ENCODE measurements around the gene SIPA1L3. TPM values are rescaled to one million over a fixed set of nuclear protein-coding genes. Genes with fewer than 3 reads are reported as not detected.
"Not testable (repeated sequence)": the region's sequence is repeated elsewhere in the genome, so short reads cannot be mapped to it uniquely, and the experiment has no call there.

The SIPA1L3 gene
- total and polyA plus RNA-seq, 4 donors, result 9.6 to 50.5 (median 27.6) TPM

GRCh38 chr19:38070573-38070972 lies 163.6 kb downstream of the SIPA1L3 start:
- WGBS, 2 donors, result 47 to 64% methylated on average over 3 of the region's 3 CpGs
- Histone ChIP-seq H3K4me1 (ENCODE audit: control insufficient read depth in 5 of 5, insufficient read depth in 5 of 5, low read length in 5 of 5) (peaks cover 0 to 13% (median 0%) of the 10 kb centered on the region in 5 donors), H3K36me3 (ENCODE audit: control insufficient read depth in 4 of 4, insufficient read depth in 4 of 4, low read length in 4 of 4) (no peaks in the 10 kb centered on the region), H3K27ac (ENCODE audit: low read depth in 1 of 2, low read length in 1 of 2) (no peak overlapping the region), H3K27me3 (ENCODE audit: control insufficient read depth in 3 of 3, insufficient read depth in 3 of 3, low read length in 2 of 3) (no peaks in the 10 kb centered on the region), H3K9ac (ENCODE audit: insufficient read depth in 1 of 2, low read length in 2 of 2) (no peak overlapping the region), H3K4me3 (no peak overlapping the region), H3K9me3 (ENCODE audit: control insufficient read depth in 4 of 4, insufficient read depth in 3 of 4, low read length in 3 of 4) (peaks cover 0 to 2% (median 0%) of the 10 kb centered on the region in 4 donors)
- TF ChIP-seq CTCF (IDR thresholded peaks at IDR 0.05; ENCODE audit: control extremely low read depth, extremely low read depth), result no peak
- no peak for DNase-seq
- ATAC-seq (ENCODE audit: insufficient read depth, low FRiP score), result no peak

GRCh38 chr19:38071054-38071453 lies 164.0 kb downstream of the SIPA1L3 start:
- not testable (repeated sequence) for DNase-seq; H3K9me3 ChIP-seq (ENCODE audit: control insufficient read depth in 4 of 4, insufficient read depth in 3 of 4, low read length in 3 of 4); H3K27me3 ChIP-seq (ENCODE audit: control insufficient read depth in 3 of 3, insufficient read depth in 3 of 3, low read length in 2 of 3); H3K36me3 ChIP-seq (ENCODE audit: control insufficient read depth in 4 of 4, insufficient read depth in 4 of 4, low read length in 4 of 4); H3K9ac ChIP-seq (ENCODE audit: insufficient read depth in 1 of 2, low read length in 2 of 2); H3K4me3 ChIP-seq; H3K27ac ChIP-seq (ENCODE audit: low read depth in 1 of 2, low read length in 1 of 2); ATAC-seq (ENCODE audit: insufficient read depth, low FRiP score)
- WGBS, 2 donors, result 96 to 98% methylated on average over 6 of the region's 6 CpGs
- peaks cover 0 to 13% (median 0%) of the 10 kb centered on the region in 5 donors for H3K4me1 ChIP-seq (ENCODE audit: control insufficient read depth in 5 of 5, insufficient read depth in 5 of 5, low read length in 5 of 5)

DNA sequence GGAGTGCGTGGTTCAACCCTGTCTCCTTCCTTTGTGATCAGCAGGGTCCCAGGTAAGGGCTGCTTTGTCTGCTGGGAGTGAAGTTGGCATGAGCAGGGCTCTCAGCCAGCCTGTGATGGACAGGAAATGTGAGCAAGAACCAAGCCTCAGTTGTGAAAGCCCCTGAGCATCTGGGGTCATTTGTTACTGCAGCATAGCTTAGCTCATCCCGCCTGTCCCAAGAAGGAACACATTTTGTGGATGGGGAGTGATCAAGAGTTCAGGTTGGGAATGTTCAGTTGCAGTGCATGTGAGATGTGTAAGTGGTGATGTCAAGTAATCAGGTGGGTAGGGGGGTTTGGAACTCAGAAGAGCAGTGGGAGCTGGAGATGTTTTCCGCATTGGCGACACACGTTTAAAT lies 164.6 kb downstream of the SIPA1L3 start:
- Histone ChIP-seq H3K4me3 (no peak overlapping the region), H3K27ac (ENCODE audit: low read depth in 1 of 2, low read length in 1 of 2) (no peak overlapping the region), H3K9ac (ENCODE audit: insufficient read depth in 1 of 2, low read length in 2 of 2) (no peak overlapping the region), H3K4me1 (ENCODE audit: control insufficient read depth in 5 of 5, insufficient read depth in 5 of 5, low read length in 5 of 5) (peaks cover 0 to 13% (median 0%) of the 10 kb centered on the region in 5 donors), H3K27me3 (ENCODE audit: control insufficient read depth in 3 of 3, insufficient read depth in 3 of 3, low read length in 2 of 3) (no peaks in the 10 kb centered on the region), H3K9me3 (ENCODE audit: control insufficient read depth in 4 of 4, insufficient read depth in 3 of 4, low read length in 3 of 4) (peaks cover 0 to 2% (median 0%) of the 10 kb centered on the region in 4 donors), H3K36me3 (ENCODE audit: control insufficient read depth in 4 of 4, insufficient read depth in 4 of 4, low read length in 4 of 4) (no peaks in the 10 kb centered on the region)
- DNase-seq (no peak), ATAC-seq (ENCODE audit: insufficient read depth, low FRiP score) (no peak)
- WGBS, 2 donors, result 99% methylated on average over 5 of the region's 5 CpGs
- TF ChIP-seq CTCF (IDR thresholded peaks at IDR 0.05; ENCODE audit: control extremely low read depth, extremely low read depth), result no peak

- peak; percentile 62 to 76 (median 69) for DNase-seq
- Histone ChIP-seq H3K4me1 (ENCODE audit: control insufficient read depth in 5 of 5, insufficient read depth in 5 of 5, low read length in 5 of 5) (peaks cover 0 to 13% (median 0%) of the 10 kb centered on the region in 5 donors), H3K4me3 (no peak overlapping the region), H3K9me3 (ENCODE audit: control insufficient read depth in 4 of 4, insufficient read depth in 3 of 4, low read length in 3 of 4) (peaks cover 0 to 2% (median 0%) of the 10 kb centered on the region in 4 donors), H3K36me3 (ENCODE audit: control insufficient read depth in 4 of 4, insufficient read depth in 4 of 4, low read length in 4 of 4) (no peaks in the 10 kb centered on the region), H3K27me3 (ENCODE audit: control insufficient read depth in 3 of 3, insufficient read depth in 3 of 3, low read length in 2 of 3) (no peaks in the 10 kb centered on the region), H3K9ac (ENCODE audit: insufficient read depth in 1 of 2, low read length in 2 of 2) (no peak overlapping the region), H3K27ac (ENCODE audit: low read depth in 1 of 2, low read length in 1 of 2) (peak overlapping the region in 1 of 2 donors; percentile 32)
- no peak for TF ChIP-seq CTCF (IDR thresholded peaks at IDR 0.05; ENCODE audit: control extremely low read depth, extremely low read depth)
- WGBS, 2 donors, result 70 to 82% methylated on average over 18 of the region's 18 CpGs
- ATAC-seq (ENCODE audit: insufficient read depth, low FRiP score), result no peak
Observed at GRCh38 chr19:38072776-38073750, 166.1 kb downstream of the SIPA1L3 start.

Measured in lung (tissue), 12 donors.